Activated CD4-positive, alpha-beta T cell treated with anti-CD3 and anti-CD28 coated beads for 24 hours (primary cell): ENCODE measurements around the gene ATRN.
"Not testable (repeated sequence)": the region's sequence is repeated elsewhere in the genome, so short reads cannot be mapped to it uniquely, and the experiment has no call there.

Experiments
- DNase-seq, 2 donors: peaks; one replicate each; pipeline ENCODE4 v3.0.0-alpha.2; 2020; ENCODE audit warnings: low read depth in 2 of 2

The ATRN gene

GRCh38 chr20:3470208-3470626, 601 bp upstream of the ATRN start:
- no peak for DNase-seq

- no peak for DNase-seq
These were observed 691 bp downstream of the ATRN start for GRCh38 chr20:3471397-3472021.

- no peak for DNase-seq
These were observed 1.3 kb downstream of the ATRN start for GRCh38 chr20:3472105-3472504.

- no peak for DNase-seq
These were observed 2.5 kb downstream of the ATRN start for GRCh38 chr20:3473324-3473723.

- DNase-seq, result no peak
These were observed 3.1 kb downstream of the ATRN start for GRCh38 chr20:3473944-3474343.

- DNase-seq, result not testable (repeated sequence)
These were observed 6.4 kb downstream of the ATRN start for GRCh38 chr20:3477003-3477860.

GRCh38 chr20:3477861-3478544, 7.2 kb downstream of the ATRN start:
- no peak for DNase-seq

- no peak for DNase-seq
These were observed 8.2 kb downstream of the ATRN start for GRCh38 chr20:3479025-3479424.

GRCh38 chr20:3479759-3480615, 9.2 kb downstream of the ATRN start:
- DNase-seq, result no peak

GRCh38 chr20:3483309-3483708, 12.5 kb downstream of the ATRN start:
- no peak for DNase-seq

GRCh38 chr20:3483784-3484183, 13.0 kb downstream of the ATRN start:
- no peak for DNase-seq

GRCh38 chr20:3485913-3486312, 15.1 kb downstream of the ATRN start:
- no peak for DNase-seq

GRCh38 chr20:3486850-3487249, 16.0 kb downstream of the ATRN start:
- DNase-seq, result no peak

- no peak for DNase-seq
These were observed 21.9 kb downstream of the ATRN start for GRCh38 chr20:3492669-3493068.

- no peak for DNase-seq
These were observed 23.4 kb downstream of the ATRN start for GRCh38 chr20:3494218-3494617.

GRCh38 chr20:3502878-3503277, 32.1 kb downstream of the ATRN start:
- no peak for DNase-seq

GRCh38 chr20:3505148-3505547, 34.3 kb downstream of the ATRN start:
- no peak for DNase-seq

GRCh38 chr20:3509064-3509463, 38.2 kb downstream of the ATRN start:
- DNase-seq, result no peak

- DNase-seq, result no peak
These were observed 39.3 kb downstream of the ATRN start for GRCh38 chr20:3510110-3510509.

GRCh38 chr20:3512239-3512638, 41.4 kb downstream of the ATRN start:
- DNase-seq, result not testable (repeated sequence)

GRCh38 chr20:3514012-3514642, 43.3 kb downstream of the ATRN start:
- DNase-seq, result no peak
